Spleen (tissue), 11 donors: ENCODE data around the gene SLC2A4. TPM values are rescaled to one million over a fixed set of nuclear protein-coding genes. Genes with fewer than 3 reads are reported as not detected.
A peak's percentile ranks its signal among the peaks of the same experiment; 100 is the strongest.

Experiments
- DNase-seq: peaks from one replicate; pipeline ENCODE4 v3.0.0-alpha.2; 2020
- H3K27ac ChIP-seq, 8 donors: fragments of 200-600 bp; sonication (generic) in 7 of 8; 1 replicate in 4 of 8; 2 replicates in 4 of 8; pipeline versions ENCODE4 v1.5.0 to v1.8.0; 2016 to 2021; ENCODE audit warnings: inconsistent platforms in 4 of 8, mild to moderate bottlenecking in 4 of 8, moderate library complexity in 1 of 8
- H3K27me3 ChIP-seq, 7 donors: fragments of 200-600 bp; sonication (generic) in 6 of 7; replicated peaks in 1 of 7; 1 replicate in 4 of 7; 2 replicates in 3 of 7; pipeline versions ENCODE4 v1.5.0 to v1.8.0; 2016 to 2021; ENCODE audit warnings: inconsistent platforms in 3 of 7, mild to moderate bottlenecking in 1 of 7
- H3K36me3 ChIP-seq, 6 donors: fragments of 200-600 bp; sonication (generic) in 5 of 6; 1 replicate in 4 of 6; 2 replicates in 2 of 6; pipeline versions ENCODE4 v1.5.0 to v1.8.0; 2016 to 2021; ENCODE audit warnings: inconsistent platforms in 2 of 6
- H3K4me1 ChIP-seq, 6 donors: fragments of 200-600 bp; sonication (generic) in 5 of 6; 1 replicate in 3 of 6; 2 replicates in 3 of 6; pipeline versions ENCODE4 v1.5.0 to v1.8.0; 2016 to 2021; ENCODE audit warnings: inconsistent platforms in 3 of 6
- H3K4me3 ChIP-seq, 8 donors: fragments of 200-600 bp; sonication (generic) in 7 of 8; 1 replicate in 4 of 8; 2 replicates in 4 of 8; pipeline versions ENCODE4 v1.5.0 to v1.8.0; 2016 to 2021; ENCODE audit warnings: inconsistent platforms in 4 of 8, mild to moderate bottlenecking in 4 of 8, moderate library complexity in 2 of 8
- H3K9me3 ChIP-seq, 8 donors: fragments of 200-600 bp; sonication (generic) in 7 of 8; 1 replicate in 4 of 8; 2 replicates in 4 of 8; pipeline versions ENCODE4 v1.5.0 to v1.8.0; 2016 to 2021; ENCODE audit warnings: inconsistent platforms in 4 of 8
- CTCF ChIP-seq, 11 experiments: fragments of 200-600 bp in 7 of 11; fragments of 450-650 bp in 4 of 11; sonication (generic) in 4 of 11; IDR thresholded peaks in 8 of 11; conservative IDR thresholded peaks in 3 of 11; 1 replicate in 7 of 11; 2 replicates in 4 of 11; pipeline versions ENCODE4 v1.4.0 to v1.8.0; 2016 to 2021; ENCODE audit warnings: antibody characterized with exemption in 11 of 11, inconsistent platforms in 4 of 11, mild to moderate bottlenecking in 1 of 11
- POLR2A ChIP-seq, 3 donors: fragments of 450-650 bp; IDR thresholded peaks; one replicate each; pipeline ENCODE4 v1.5.1; 2017; ENCODE audit warnings: antibody characterized with exemption in 3 of 3, mild to moderate bottlenecking in 1 of 3
- POLR2AphosphoS5 ChIP-seq, 3 donors: sonication (generic); formaldehyde crosslinking; IDR thresholded peaks; one replicate each; pipeline ENCODE4 v1.5.1; 2017; ENCODE audit warnings: antibody characterized with exemption in 3 of 3
- WGBS, 5 donors: extraction: QIAGEN DNeasy Blood & Tissue Kit in 3 of 5; methylation state at CpG; one replicate each; pipeline versions ENCODE4 v1.1.5 to v1.1.7; 2013 to 2018; 5-methylcytosine and 5-hydroxymethylcytosine counted together
- intact Hi-C: fragments of 100-400 bp; cut with DNase I; formaldehyde crosslinking; loops from one replicate; pipeline ENCODE4 v1.15.0; 2023; ENCODE audit warnings: low total_unique reads
- polyA plus RNA-seq, 3 donors: library from polyadenylated mRNA; stranded (reverse); fragments of 200-250 nt; gene quantifications; one replicate each; pipeline ENCODE4 v1.2.1, GENCODE V29; 2013
- total RNA-seq, 7 donors: library from RNA; depleted of rRNA in 3 of 7; stranded (reverse); fragments of >200 nt in 3 of 7; fragmentation: NEBNext Ultra II Directional in 4 of 7; extraction: Animal tissue kit (Norgen Biotek cat#: 25700) in 4 of 7; gene quantifications; one replicate each; pipeline versions ENCODE4 v1.1.0 to v1.2.1, GENCODE V29; 2016 to 2021
- donor health status: healthy with polysubstance abuse.
- donor health status: DM: no; HTN: no; CAD: no; lungs with moderate emphysema.
- donor health status: DM: no; HTN: no; CAD: no.
- donor health status: Bipolar disorder and iron deficiency.
- donor health status: healthy.
- donor health status: DM: no; HTN: no; CAD: no.
- donor health status: DM: yes; HTN: yes; CAD: no.

The SLC2A4 gene
- total and polyA plus RNA-seq, 10 donors, result 0.07 to 1.6 (median 0.49) TPM

GRCh38 chr17:7254511-7254910 lies 27.0 kb upstream of the SLC2A4 start:
- no peaks in the 10 kb centered on the region for H3K9me3 ChIP-seq
- no peak for DNase-seq
- WGBS, 5 donors, result 92 to 97% (median 95%) methylated on average over 4 of the region's 4 CpGs
- H3K27me3 ChIP-seq, result no peaks in the 10 kb centered on the region
- intact Hi-C loops, result no loop called here
- H3K4me3 ChIP-seq, result no peak overlapping the region
- H3K27ac ChIP-seq, result no peak overlapping the region
- H3K4me1 ChIP-seq, result peaks cover 21 to 36% (median 27%) of the 10 kb centered on the region in 6 donors
- TF ChIP-seq POLR2A (IDR thresholded peaks at IDR 0.05), result no peak
- no peak for TF ChIP-seq CTCF (IDR thresholded peaks at IDR 0.05 in 8 of 11, conservative IDR thresholded peaks at IDR 0.05 in 3 of 11)
- TF ChIP-seq POLR2AphosphoS5 (IDR thresholded peaks at IDR 0.05), result no peak
- peaks cover 0 to 62% (median 39%) of the 10 kb centered on the region in 6 donors for H3K36me3 ChIP-seq

GRCh38 chr17:7256766-7257456 lies 24.6 kb upstream of the SLC2A4 start:
- Histone ChIP-seq H3K36me3 (peaks cover 0 to 68% (median 41%) of the 10 kb centered on the region in 6 donors), H3K27me3 (peaks cover 0 to 17% (median 6%) of the 10 kb centered on the region in 7 donors), H3K9me3 (no peaks in the 10 kb centered on the region), H3K27ac (no peak overlapping the region), H3K4me3 (no peak overlapping the region), H3K4me1 (peaks cover 17 to 37% (median 27%) of the 10 kb centered on the region in 6 donors)
- intact Hi-C loops, result no loop called here
- 75 to 93% (median 89%) methylated on average over 8 of the region's 8 CpGs for WGBS, 5 donors
- DNase-seq, result no peak
- TF ChIP-seq POLR2AphosphoS5 (IDR thresholded peaks at IDR 0.05) (peak in 1 of 3 donors; percentile 32), CTCF (IDR thresholded peaks at IDR 0.05 in 8 of 11, conservative IDR thresholded peaks at IDR 0.05 in 3 of 11) (no peak)

- Histone ChIP-seq H3K27ac (no peak overlapping the region), H3K36me3 (peaks cover 0 to 62% (median 41%) of the 10 kb centered on the region in 6 donors), H3K27me3 (peaks cover 3 to 38% (median 22%) of the 10 kb centered on the region in 7 donors), H3K4me3 (no peak overlapping the region), H3K4me1 (peaks cover 22 to 43% (median 35%) of the 10 kb centered on the region in 6 donors), H3K9me3 (no peaks in the 10 kb centered on the region)
- WGBS, 5 donors, result 76 to 91% (median 83%) methylated on average over 7 of the region's 7 CpGs
- DNase-seq, result no peak
- intact Hi-C loops, result no loop called here
- TF ChIP-seq POLR2A (IDR thresholded peaks at IDR 0.05), result no peak
- TF ChIP-seq CTCF (IDR thresholded peaks at IDR 0.05 in 8 of 11, conservative IDR thresholded peaks at IDR 0.05 in 3 of 11), result no peak
- TF ChIP-seq POLR2AphosphoS5 (IDR thresholded peaks at IDR 0.05), result no peak
These were observed 22.6 kb upstream of the SLC2A4 start for GRCh38 chr17:7258731-7259554.

GRCh38 chr17:7259555-7259889 lies 22.0 kb upstream of the SLC2A4 start:
- peaks cover 0 to 57% (median 36%) of the 10 kb centered on the region in 6 donors for H3K36me3 ChIP-seq
- no peak overlapping the region for H3K4me3 ChIP-seq
- DNase-seq, result no peak
- intact Hi-C loops, result no loop called here
- H3K4me1 ChIP-seq, result peaks cover 22 to 38% (median 35%) of the 10 kb centered on the region in 6 donors
- H3K27me3 ChIP-seq, result peaks cover 3 to 43% (median 26%) of the 10 kb centered on the region in 7 donors
- no peaks in the 10 kb centered on the region for H3K9me3 ChIP-seq
- WGBS, 5 donors, result 94 to 98% (median 97%) methylated on average over 6 of the region's 6 CpGs
- TF ChIP-seq CTCF (IDR thresholded peaks at IDR 0.05 in 8 of 11, conservative IDR thresholded peaks at IDR 0.05 in 3 of 11), result no peak
- TF ChIP-seq POLR2A (IDR thresholded peaks at IDR 0.05), result no peak
- TF ChIP-seq POLR2AphosphoS5 (IDR thresholded peaks at IDR 0.05), result no peak
- no peak overlapping the region for H3K27ac ChIP-seq
